Cardiac ventricle fibroblast (primary cell): ENCODE results near the gene NDUFA13. TPM values are rescaled to one million over a fixed set of nuclear protein-coding genes. Genes with fewer than 3 reads are reported as not detected.

Source experiments
- total RNA-seq: library from RNA; depleted of rRNA; stranded (reverse); fragments of >200 nt; gene quantifications from 2 replicates; pipeline ENCODE4 v1.2.3, GENCODE V29; 2015

NDUFA13 gene
- total RNA-seq, result 50.6 and 103 TPM in 2 replicates

DNA sequence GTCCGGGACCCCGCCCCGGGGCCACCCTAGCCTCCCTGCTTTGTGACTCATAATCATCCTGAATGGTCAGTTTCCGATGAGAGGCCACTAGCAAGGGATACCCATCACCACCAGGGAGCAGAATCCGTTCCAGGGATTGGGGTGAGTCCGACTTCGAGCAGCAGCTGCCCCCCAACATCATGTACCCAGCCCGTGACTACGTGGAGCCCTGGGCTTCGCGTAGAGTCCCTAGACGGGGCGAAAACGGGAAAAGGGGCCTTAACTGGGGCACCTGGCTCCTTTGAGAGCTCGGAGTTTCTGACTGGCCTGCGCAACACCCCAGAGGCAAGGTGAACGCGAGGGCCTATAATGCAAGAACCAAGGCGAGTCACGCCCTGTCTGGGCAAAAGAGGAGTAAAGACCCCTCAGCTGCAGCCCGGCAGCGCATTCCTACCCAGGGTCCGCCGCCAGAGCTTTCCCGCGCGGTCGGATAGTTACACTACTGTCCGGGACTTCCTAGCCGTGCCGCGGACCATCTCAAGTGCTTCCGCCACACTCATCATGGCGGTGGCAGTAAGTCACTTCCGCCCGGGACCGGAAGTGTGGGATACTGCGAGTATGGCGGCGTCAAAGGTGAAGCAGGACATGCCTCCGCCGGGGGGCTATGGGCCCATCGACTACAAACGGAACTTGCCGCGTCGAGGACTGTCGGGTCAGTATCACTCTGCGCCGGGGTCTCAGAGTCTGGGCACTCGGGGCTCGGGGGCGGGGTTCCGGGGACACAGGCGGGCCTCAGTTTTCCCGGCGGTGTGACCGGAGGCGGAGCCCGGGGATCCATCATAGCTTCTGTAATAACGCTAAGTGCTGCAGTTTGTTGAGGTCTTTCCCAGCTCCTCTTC, at the start of gene NDUFA13:
NDUFA13 (plus strand) TSS at position 584 of the 878 bp plus-strand sequence; CDS start at position 598, 14 bp downstream.

DNA sequence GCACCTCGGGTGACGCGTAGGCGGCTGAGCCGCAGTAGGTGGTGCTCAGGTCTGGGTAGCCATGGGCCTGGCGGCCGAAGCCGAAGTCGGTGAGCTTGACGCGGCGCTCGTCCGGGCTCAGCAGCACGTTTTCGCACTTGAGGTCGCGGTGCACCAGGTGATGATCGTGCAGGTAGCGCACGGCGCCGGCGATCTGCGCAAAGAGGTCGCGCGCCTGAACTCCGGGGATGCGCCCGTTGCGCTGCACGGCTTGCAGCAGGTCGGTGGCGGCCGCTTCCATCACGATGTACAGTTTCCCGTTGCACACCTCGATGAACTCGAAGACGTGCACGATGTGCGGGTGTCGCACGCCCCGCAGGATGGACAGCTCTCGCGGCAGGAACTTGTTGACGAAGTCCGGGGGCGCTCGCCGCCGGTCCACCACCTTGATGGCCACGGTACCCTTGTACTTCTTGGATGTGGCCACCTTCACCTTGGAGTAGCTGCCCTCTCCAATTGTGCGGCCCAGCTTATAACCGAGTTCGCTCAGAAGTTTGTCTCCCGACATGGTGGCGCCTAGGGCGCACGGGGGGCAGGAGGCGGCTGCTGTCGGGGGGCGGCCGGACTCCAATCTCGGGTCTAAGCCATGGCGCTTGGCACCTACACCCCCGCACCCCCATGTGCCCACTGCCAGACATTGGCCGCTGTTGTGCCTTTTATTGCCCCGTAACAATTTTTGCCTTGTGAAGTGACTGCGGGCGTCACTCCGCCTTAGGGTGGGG, 964 bp upstream of the NDUFA13 start, which contains the start of gene TSSK6:
TSSK6 (minus strand) TSS at position 668 of the 761 bp plus-strand sequence; CDS start at position 547, 121 bp downstream.

GRCh38 chr19:19528721-19529490, 12.9 kb downstream of the NDUFA13 start, which contains the start of gene YJEFN3:
YJEFN3 (plus strand) TSS chr19:19528911; CDS start chr19:19528933, 22 bp downstream.

DNA sequence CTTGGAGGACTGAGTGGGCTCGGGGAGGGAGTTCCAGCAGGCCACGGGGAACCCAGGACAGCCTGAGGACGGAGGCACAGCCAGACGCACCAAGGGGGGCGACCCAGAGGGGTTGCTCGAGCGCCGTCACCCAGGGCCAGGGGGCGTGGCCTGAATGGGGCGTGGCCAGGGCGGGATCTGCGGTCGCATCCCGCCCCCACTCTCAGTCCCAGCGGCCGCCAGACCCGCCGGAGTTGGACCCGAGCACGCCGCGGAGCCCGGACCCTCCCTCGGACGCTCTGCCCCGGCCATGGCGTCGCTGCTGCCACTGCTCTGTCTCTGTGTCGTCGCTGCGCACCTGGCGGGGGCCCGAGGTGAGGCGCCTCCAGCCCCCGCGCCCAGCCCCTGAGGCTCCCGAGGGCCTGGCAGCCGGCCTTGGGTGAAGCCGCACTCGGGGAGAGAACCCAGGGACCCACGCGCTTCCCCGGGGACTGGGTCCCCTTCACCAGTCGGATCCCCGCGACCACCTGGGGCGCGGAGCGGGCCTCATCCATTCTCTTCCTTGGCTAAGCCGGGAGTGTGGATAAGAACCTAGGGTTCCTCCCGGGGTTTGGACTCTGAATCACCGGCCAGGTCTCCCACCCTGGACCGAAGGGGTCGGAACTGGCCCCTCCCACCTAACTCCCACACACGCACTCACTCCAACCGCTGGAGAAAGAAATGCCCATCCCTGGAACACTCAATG, 22.2 kb downstream of the NDUFA13 start, which contains the start of gene CILP2:
CILP2 (plus strand) TSS at position 205 of the 724 bp plus-strand sequence; CDS start at position 290, 85 bp downstream.

Other genes with a start within 250 kb of the NDUFA13 start
- 1.1 and 4.5 TPM in 2 replicates for gene TM6SF2, start 242.9 kb upstream of the NDUFA13 start, total RNA-seq
- 23.2 and 29.7 TPM in 2 replicates for gene SUGP1, start 195.7 kb upstream of the NDUFA13 start, total RNA-seq
- gene MAU2, start 195.4 kb upstream of the NDUFA13 start, total RNA-seq, result 20.3 and 25.9 TPM in 2 replicates
- gene GATAD2A, start 110.5 kb upstream of the NDUFA13 start, total RNA-seq, result 37.8 and 56.0 TPM in 2 replicates
- gene TSSK6, start 677 bp upstream of the NDUFA13 start, total RNA-seq, result 0.69 and 1.9 TPM in 2 replicates
- 0.15 and 0.25 TPM in 2 replicates for gene YJEFN3, start 12.7 kb downstream of the NDUFA13 start, total RNA-seq
- gene CILP2, start 22.0 kb downstream of the NDUFA13 start, total RNA-seq, result 0.31 and 0.64 TPM in 2 replicates
- gene PBX4, start 102.5 kb downstream of the NDUFA13 start, total RNA-seq, result not detected in 2 replicates
- gene LPAR2, start 112.0 kb downstream of the NDUFA13 start, total RNA-seq, result 0.81 and 2.0 TPM in 2 replicates
- gene GMIP, start 127.4 kb downstream of the NDUFA13 start, total RNA-seq, result 4.1 TPM in 2 replicates
- gene ATP13A1, start 147.5 kb downstream of the NDUFA13 start, total RNA-seq, result 82.7 and 319 TPM in 2 replicates
- 2.6 and 4.2 TPM in 2 replicates for gene ZNF101, start 152.6 kb downstream of the NDUFA13 start, total RNA-seq
- gene ZNF14, start 216.9 kb downstream of the NDUFA13 start, total RNA-seq, result 2.1 and 3.6 TPM in 2 replicates